ENCODE results near the gene IL4. TPM values are rescaled to one million over a fixed set of nuclear protein-coding genes. Genes with fewer than 3 reads are reported as not detected.

Gene IL4
- polyA plus RNA-seq, 1 donor from 2014 or later = not detected

DNA sequence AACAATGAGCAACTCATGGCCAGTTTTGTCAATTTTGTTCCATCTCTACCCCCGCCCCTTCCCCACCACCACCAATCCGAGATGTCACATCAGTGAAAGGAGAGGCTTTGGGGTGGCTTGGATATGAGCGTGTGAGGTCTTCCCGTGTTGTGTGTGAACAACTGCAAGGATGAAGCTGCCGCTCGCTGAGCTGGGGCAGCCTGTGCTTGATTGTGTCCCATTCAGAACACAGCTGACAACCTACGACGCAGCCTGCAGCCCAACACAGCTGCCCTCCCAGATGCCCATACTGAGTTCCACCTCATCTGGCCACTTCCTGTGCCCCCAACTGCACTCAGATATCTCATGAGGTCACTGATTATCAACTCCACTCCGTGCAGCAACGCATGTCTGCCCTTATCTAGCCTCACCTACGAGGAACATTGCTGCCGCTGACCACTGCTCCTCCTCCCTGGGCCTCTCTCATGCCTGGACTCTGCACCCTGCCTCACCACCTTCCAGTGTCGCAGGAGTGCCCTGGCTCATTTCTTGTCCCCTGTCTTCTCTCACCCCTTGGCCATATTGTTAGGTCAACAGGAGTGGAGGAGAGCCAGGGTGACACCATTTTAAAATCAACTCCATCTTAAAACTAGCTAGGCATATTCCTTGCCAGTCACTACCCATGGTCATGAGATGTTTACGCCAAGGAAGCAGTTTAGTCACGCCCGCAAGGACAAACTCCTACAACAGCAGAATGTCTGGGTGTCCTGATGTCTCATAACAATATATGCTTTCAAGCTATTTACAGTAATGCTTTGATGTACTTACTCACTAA lies 7.3 kb upstream of the IL4 start:
- no peak overlapping the region for H3K9ac ChIP-seq (ENCODE audit: low read length)
- no peaks in the 10 kb centered on the region for H3K79me2 ChIP-seq (replicated peaks; ENCODE audit: insufficient read depth, low read length)
- no peaks in the 10 kb centered on the region for H4K20me1 ChIP-seq (ENCODE audit: insufficient read depth)
- H2AFZ ChIP-seq (ENCODE audit: low read depth, low read length) = no peak overlapping the region
- H3K36me3 ChIP-seq (ENCODE audit: insufficient read depth, low read length) = no peaks in the 10 kb centered on the region
- TF ChIP-seq, protein P1, sequence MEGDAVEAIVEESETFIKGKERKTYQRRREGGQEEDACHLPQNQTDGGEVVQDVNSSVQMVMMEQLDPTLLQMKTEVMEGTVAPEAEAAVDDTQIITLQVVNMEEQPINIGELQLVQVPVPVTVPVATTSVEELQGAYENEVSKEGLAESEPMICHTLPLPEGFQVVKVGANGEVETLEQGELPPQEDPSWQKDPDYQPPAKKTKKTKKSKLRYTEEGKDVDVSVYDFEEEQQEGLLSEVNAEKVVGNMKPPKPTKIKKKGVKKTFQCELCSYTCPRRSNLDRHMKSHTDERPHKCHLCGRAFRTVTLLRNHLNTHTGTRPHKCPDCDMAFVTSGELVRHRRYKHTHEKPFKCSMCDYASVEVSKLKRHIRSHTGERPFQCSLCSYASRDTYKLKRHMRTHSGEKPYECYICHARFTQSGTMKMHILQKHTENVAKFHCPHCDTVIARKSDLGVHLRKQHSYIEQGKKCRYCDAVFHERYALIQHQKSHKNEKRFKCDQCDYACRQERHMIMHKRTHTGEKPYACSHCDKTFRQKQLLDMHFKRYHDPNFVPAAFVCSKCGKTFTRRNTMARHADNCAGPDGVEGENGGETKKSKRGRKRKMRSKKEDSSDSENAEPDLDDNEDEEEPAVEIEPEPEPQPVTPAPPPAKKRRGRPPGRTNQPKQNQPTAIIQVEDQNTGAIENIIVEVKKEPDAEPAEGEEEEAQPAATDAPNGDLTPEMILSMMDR (IDR thresholded peaks at IDR 0.05; ENCODE audit: poor library complexity, severe bottlenecking) = no peak
- TF ChIP-seq RAD21 (conservative IDR thresholded peaks at IDR 0.05) = no peak
- TF ChIP-seq, protein P2, sequence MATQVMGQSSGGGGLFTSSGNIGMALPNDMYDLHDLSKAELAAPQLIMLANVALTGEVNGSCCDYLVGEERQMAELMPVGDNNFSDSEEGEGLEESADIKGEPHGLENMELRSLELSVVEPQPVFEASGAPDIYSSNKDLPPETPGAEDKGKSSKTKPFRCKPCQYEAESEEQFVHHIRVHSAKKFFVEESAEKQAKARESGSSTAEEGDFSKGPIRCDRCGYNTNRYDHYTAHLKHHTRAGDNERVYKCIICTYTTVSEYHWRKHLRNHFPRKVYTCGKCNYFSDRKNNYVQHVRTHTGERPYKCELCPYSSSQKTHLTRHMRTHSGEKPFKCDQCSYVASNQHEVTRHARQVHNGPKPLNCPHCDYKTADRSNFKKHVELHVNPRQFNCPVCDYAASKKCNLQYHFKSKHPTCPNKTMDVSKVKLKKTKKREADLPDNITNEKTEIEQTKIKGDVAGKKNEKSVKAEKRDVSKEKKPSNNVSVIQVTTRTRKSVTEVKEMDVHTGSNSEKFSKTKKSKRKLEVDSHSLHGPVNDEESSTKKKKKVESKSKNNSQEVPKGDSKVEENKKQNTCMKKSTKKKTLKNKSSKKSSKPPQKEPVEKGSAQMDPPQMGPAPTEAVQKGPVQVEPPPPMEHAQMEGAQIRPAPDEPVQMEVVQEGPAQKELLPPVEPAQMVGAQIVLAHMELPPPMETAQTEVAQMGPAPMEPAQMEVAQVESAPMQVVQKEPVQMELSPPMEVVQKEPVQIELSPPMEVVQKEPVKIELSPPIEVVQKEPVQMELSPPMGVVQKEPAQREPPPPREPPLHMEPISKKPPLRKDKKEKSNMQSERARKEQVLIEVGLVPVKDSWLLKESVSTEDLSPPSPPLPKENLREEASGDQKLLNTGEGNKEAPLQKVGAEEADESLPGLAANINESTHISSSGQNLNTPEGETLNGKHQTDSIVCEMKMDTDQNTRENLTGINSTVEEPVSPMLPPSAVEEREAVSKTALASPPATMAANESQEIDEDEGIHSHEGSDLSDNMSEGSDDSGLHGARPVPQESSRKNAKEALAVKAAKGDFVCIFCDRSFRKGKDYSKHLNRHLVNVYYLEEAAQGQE (IDR thresholded peaks at IDR 0.05; ENCODE audit: borderline replicate concordance) = no peak
- TF ChIP-seq SMC3 (conservative IDR thresholded peaks at IDR 0.05; ENCODE audit: poor library complexity) = no peak
- no peak for TF ChIP-seq TAF1 (IDR thresholded peaks at IDR 0.05; ENCODE audit: low read depth)
- H3K4me2 ChIP-seq (ENCODE audit: low read length) = no peak overlapping the region
- H3K9me3 ChIP-seq (ENCODE audit: low read length) = no peaks in the 10 kb centered on the region
- H3K9me2 ChIP-seq (ENCODE audit: insufficient read depth, low read length) = no peaks in the 10 kb centered on the region
- H3K4me3 ChIP-seq (ENCODE audit: low read length) = no peak overlapping the region
- H3K27me3 ChIP-seq (ENCODE audit: insufficient read depth, low read depth, low read length) = no peaks in the 10 kb centered on the region
- no peaks in the 10 kb centered on the region for H3F3A ChIP-seq (ENCODE audit: insufficient read depth, low read length, poor library complexity, severe bottlenecking)
- H3K27ac ChIP-seq (ENCODE audit: low read length) = no peak overlapping the region

DNA sequence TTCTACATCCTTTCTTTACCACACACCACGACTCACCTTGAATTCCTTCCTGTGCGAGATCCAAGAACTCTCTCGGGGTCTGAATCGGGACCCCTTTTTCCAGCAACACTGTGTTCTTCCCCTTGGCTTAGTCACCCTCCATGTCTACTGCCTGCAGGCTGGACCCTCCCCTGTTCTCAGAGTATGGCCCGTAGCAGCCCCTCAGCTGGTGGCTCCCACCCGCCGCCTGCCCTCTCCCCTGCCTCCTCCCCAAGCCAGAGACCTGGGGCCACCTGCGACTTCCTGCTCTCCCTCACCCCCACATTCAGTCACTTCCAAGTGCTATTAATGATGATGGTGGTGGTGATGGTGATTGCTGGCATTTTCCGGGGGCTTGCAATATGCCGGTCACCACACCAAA lies 6.5 kb upstream of the IL4 start:
- no peak overlapping the region for H3K9ac ChIP-seq (ENCODE audit: low read length)
- H3K9me2 ChIP-seq (ENCODE audit: insufficient read depth, low read length) = no peaks in the 10 kb centered on the region
- no peaks in the 10 kb centered on the region for H3K36me3 ChIP-seq (ENCODE audit: insufficient read depth, low read length)
- no peak overlapping the region for H3K4me3 ChIP-seq (ENCODE audit: low read length)
- H3K4me2 ChIP-seq (ENCODE audit: low read length) = no peak overlapping the region
- no peaks in the 10 kb centered on the region for H4K20me1 ChIP-seq (ENCODE audit: insufficient read depth)
- H2AFZ ChIP-seq (ENCODE audit: low read depth, low read length) = no peak overlapping the region
- no peak overlapping the region for H3K27ac ChIP-seq (ENCODE audit: low read length)
- TF ChIP-seq EP300 (conservative IDR thresholded peaks at IDR 0.05; ENCODE audit: poor library complexity, severe bottlenecking) = no peak
- TF ChIP-seq EZH2 (IDR thresholded peaks at IDR 0.05; ENCODE audit: borderline replicate concordance, insufficient read depth, low read length, poor library complexity, severe bottlenecking) = no peak
- TF ChIP-seq POLR2AphosphoS5 (IDR thresholded peaks at IDR 0.05) = no peak
- no peaks in the 10 kb centered on the region for H3K9me3 ChIP-seq (ENCODE audit: low read length)
- no peaks in the 10 kb centered on the region for H3F3A ChIP-seq (ENCODE audit: insufficient read depth, low read length, poor library complexity, severe bottlenecking)
- H3K79me2 ChIP-seq (replicated peaks; ENCODE audit: insufficient read depth, low read length) = no peaks in the 10 kb centered on the region
- no peaks in the 10 kb centered on the region for H3K27me3 ChIP-seq (ENCODE audit: insufficient read depth, low read depth, low read length)
